Measurements from ENCODE around the gene ENTHD1. TPM values are rescaled to one million over a fixed set of nuclear protein-coding genes. Genes with fewer than 3 reads are reported as not detected.

Gene ENTHD1
- total RNA-seq, 2 experiments from 2014 or later = 0.41 to 0.95 TPM

DNA sequence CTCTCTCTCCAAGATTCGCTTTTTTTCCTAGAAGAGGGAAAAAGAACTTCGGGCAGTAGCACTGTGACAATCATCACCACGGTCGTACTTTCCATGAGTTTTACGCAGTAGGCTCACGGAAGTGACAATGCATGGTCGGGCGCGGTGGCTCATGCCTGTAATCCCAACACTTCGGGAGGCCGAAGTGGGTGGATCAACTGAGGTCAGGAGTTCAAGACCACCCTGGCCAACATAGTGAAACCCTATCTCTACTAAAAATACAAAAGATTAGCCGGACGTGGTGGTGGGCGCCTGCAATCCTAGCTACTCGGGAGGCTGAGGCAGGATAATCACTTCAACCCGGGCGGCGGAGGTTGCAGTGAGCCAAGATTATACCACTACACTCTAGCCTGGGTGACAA lies 30.7 kb upstream of the ENTHD1 start:
- Mint-ChIP-seq H3K27ac (no peak overlapping the region), H3K4me3 (peak overlapping the region; percentile 24), H3K4me1 (ENCODE audit: low read depth) (peaks cover 68% of the 10 kb centered on the region), H3K9me3 (no peaks in the 10 kb centered on the region), H3K36me3 (peaks cover 4% of the 10 kb centered on the region), H3K27me3 (no peaks in the 10 kb centered on the region)
- intact Hi-C loops (cut with micrococcal nuclease) = loop anchor here (5.0 kb wide), 1 partner anchor 253 kb away; the partner anchor contains the start of gene TNRC6B
- ChIA-PET CTCF (interaction anchor here (0.6 to 3.2 kb wide), 6 partner anchors 9 to 390 kb away, joined by 3 to 26 read pairs (median 8); no protein-coding TSS in a partner anchor), POLR2A (interaction anchor here (0.6 to 11.3 kb wide), 5 partner anchors 14 to 1408 kb away, joined by 3 to 219 read pairs (median 3); no protein-coding TSS in a partner anchor)
- DNase-seq = no peak

DNA sequence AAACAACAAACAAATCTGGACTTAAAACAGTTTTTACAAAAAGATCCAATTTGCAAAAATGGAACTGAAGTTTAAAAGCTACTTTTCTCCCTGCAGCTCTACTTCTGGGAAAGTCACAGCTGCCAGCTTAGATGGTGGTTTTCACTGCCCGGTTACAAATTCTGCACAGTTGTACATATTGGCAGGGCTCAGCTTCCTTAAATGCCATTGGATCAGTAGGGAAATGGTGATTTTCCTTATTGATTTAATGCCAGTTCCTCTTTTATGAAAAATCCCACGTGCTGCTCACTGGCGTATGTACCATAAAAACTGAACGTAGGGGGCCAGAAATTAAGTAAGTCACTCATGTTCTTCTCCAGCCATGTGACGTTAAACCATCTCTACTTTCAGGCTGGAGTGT lies 30.1 kb upstream of the ENTHD1 start:
- Mint-ChIP-seq H3K27me3 (no peaks in the 10 kb centered on the region), H3K4me3 (peak overlapping the region; percentile 35), H3K27ac (no peak overlapping the region), H3K9me3 (no peaks in the 10 kb centered on the region), H3K4me1 (ENCODE audit: low read depth) (peaks cover 71% of the 10 kb centered on the region), H3K36me3 (peaks cover 4% of the 10 kb centered on the region)
- ChIA-PET POLR2A (interaction anchor here (0.7 to 11.3 kb wide), 4 partner anchors 11 to 148 kb away, joined by 3 to 219 read pairs (median 3); no protein-coding TSS in a partner anchor), CTCF (interaction anchor here (1.3 to 3.2 kb wide), 4 partner anchors 9 to 101 kb away, joined by 4 to 26 read pairs (median 8); no protein-coding TSS in a partner anchor)
- no peak for DNase-seq
- intact Hi-C loops (cut with micrococcal nuclease) = loop anchor here (5.0 kb wide), 1 partner anchor 254 kb away; the partner anchor contains the start of gene TNRC6B

DNA sequence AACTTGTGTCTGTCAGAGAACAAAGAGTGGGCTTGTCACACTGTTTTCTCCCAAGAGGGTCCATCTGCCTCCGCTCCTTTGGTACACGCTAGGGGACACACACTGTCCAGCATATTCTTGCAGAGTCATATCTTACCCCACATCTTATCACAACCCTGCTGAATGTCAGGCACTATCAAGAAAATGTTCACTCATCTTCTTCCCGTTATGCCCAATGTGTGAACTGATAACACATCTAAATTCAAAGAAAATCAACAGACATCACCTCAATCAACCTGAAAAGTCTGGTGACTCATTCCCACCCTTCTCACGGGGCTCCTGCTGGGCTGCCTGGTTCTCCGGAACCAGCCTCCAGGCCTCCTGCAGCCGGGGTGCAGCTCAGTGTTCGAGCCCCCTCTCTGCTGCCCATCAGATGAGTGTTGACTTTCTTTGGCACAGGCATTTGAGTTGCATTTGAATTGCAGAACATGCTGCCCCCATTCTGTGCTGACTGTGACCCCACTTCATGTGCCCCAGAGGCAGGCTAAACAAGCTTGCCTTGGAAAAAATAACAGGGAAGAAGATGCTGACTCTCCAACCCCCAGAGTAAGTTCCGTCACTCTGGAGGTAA lies 26.7 kb upstream of the ENTHD1 start:
- Mint-ChIP-seq H3K36me3 (no peaks in the 10 kb centered on the region), H3K27me3 (no peaks in the 10 kb centered on the region), H3K4me1 (ENCODE audit: low read depth) (peaks cover 89% of the 10 kb centered on the region), H3K4me3 (peak overlapping the region; percentile 68), H3K9me3 (no peaks in the 10 kb centered on the region), H3K27ac (peak overlapping the region; percentile 93)
- ChIA-PET CTCF (interaction anchor here (1.0 to 2.2 kb wide), 11 partner anchors 11 to 428 kb away, joined by 3 to 26 read pairs (median 4); partner anchors contain the start of gene GRAP2), POLR2A (interaction anchor here (0.6 to 11.3 kb wide), 8 partner anchors 10 to 400 kb away, joined by 3 to 219 read pairs (median 4); partner anchors contain the start of gene ATF4)
- intact Hi-C loops (cut with micrococcal nuclease) = loop anchor here (1.0 to 5.0 kb wide), 4 partner anchors 8 to 257 kb away; partner anchors contain the start of gene TNRC6B
- peak; percentile 83 for DNase-seq

DNA sequence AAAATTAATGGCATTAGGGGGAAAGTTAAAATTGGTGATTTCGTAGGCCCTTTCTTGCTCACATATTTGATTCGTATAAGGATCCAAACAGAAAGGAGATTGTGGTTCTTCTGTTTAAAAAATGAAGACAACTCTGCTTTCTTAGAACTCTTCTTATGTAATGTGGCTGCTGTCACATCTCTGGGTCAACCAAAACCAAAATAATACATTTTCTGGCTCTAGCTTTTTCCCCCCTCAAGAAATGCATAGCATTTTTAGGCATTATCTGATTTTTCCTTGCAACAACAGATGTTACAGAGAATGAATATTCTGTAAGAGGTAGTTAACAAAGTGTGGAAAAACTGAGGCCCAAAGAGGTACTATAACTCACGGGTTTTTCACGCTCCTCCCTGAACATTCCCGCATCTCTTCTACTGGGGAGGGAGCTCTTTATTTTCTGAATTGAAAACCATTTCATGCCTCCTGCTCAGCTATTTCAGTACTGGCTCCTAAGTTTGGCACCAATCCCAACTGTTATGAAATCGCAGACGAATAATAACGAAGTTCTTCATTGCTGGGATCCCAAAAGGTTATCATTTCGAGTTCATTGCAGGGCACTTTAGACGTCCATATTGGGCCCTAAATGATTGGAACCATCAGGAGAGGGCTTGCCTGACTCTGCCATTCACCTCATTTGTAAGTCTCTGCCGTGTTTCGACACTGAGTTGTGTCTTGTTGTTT lies 24.4 kb upstream of the ENTHD1 start:
- intact Hi-C loops (cut with micrococcal nuclease) = no loop called here
- Mint-ChIP-seq H3K27ac (peak overlapping the region; percentile 93), H3K4me1 (ENCODE audit: low read depth) (peaks cover 84% of the 10 kb centered on the region), H3K36me3 (no peaks in the 10 kb centered on the region), H3K4me3 (peak overlapping the region; percentile 68), H3K9me3 (no peaks in the 10 kb centered on the region), H3K27me3 (no peaks in the 10 kb centered on the region)
- no peak for DNase-seq
- CTCF ChIA-PET = interaction anchor here (1.2 to 6.1 kb wide), 7 partner anchors 10 to 107 kb away, joined by 3 to 45 read pairs (median 5); no protein-coding TSS in a partner anchor
- POLR2A ChIA-PET = interaction anchor here (0.8 to 16.5 kb wide), 6 partner anchors 8 to 34 kb away, joined by 3 to 219 read pairs (median 6); no protein-coding TSS in a partner anchor

DNA sequence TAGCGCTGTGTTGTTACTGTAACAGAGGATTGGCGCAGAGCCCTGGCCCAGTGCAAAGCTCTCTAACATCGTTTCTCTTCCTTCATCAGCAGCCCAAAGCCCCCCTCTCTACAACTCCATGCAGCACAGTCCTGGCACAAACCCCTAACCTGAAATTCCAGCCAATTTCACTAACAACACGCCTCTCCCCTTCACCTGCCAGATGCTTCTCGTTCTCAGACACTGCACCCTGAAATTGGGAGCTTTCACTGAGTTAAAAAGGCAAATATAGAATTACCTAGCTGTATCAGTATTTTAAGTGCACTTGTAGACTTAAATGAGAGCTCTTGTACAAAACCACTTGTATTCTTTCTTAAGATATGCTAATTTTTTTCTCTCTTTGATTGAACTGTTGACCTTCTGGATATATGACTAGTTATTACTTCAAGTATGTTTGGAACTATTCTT lies 23.7 kb upstream of the ENTHD1 start:
- intact Hi-C loops (cut with micrococcal nuclease) = no loop called here
- Mint-ChIP-seq H3K4me3 (peak overlapping the region; percentile 68), H3K27ac (peak overlapping the region; percentile 93), H3K36me3 (no peaks in the 10 kb centered on the region), H3K27me3 (no peaks in the 10 kb centered on the region), H3K9me3 (no peaks in the 10 kb centered on the region), H3K4me1 (ENCODE audit: low read depth) (peaks cover 85% of the 10 kb centered on the region)
- ChIA-PET POLR2A (interaction anchor here (0.7 to 16.5 kb wide), 5 partner anchors 8 to 18 kb away, joined by 3 to 219 read pairs (median 7); no protein-coding TSS in a partner anchor), CTCF (interaction anchor here (1.0 to 6.1 kb wide), 8 partner anchors 9 to 517 kb away, joined by 3 to 45 read pairs (median 5); partner anchors contain the start of gene TAB1)
- DNase-seq = no peak

DNA sequence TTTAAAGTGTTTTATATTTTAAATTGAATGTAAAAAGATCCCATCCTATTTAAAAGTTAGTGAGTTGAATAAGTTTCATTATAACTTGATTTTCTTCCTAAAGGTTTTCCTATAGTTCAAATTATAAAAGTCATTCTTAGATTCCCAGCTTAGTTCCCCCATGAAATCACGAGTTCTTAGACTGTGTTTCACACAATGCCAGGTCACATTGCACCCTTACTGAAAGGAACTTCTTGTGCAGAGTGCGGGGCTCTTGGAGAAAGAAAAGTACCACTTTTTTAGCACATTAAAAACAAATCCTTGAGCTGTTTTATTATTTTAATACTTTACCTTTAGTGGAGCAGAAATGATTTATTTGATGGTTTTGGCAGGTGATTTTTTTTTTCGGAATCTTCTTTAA lies 22.9 kb upstream of the ENTHD1 start:
- POLR2A ChIA-PET = interaction anchor here (0.6 to 16.5 kb wide), 5 partner anchors 9 to 597 kb away, joined by 3 to 219 read pairs (median 7); partner anchors contain the start of gene RPL3
- CTCF ChIA-PET = interaction anchor here (0.9 to 6.1 kb wide), 11 partner anchors 8 to 517 kb away, joined by 3 to 45 read pairs (median 4); partner anchors contain the start of gene TAB1

DNA sequence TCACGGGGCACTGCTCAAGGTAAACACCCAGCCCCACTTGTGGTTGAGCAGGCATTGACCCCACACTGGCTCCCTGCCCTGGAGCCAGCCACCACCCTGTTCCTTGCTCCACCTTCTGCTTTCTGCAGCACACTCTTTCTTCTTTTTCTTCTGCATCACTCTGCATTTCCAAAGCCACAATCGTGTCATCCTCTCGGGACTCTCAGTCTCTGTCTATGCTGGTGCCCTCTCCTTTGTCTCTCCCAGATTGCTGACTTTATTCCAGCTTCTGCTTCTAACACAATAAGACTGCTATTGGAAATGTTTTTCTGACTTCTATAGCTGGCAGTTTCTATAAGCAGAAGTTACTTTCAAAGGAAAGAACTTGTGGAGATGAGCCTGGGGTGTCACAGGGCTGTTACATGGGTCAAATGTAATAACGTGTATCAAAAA lies 21.8 kb upstream of the ENTHD1 start:
- CTCF ChIA-PET = interaction anchor here (1.2 to 6.1 kb wide), 6 partner anchors 11 to 109 kb away, joined by 3 to 45 read pairs (median 4); no protein-coding TSS in a partner anchor
- Mint-ChIP-seq H3K27me3 (no peaks in the 10 kb centered on the region), H3K9me3 (no peaks in the 10 kb centered on the region), H3K27ac (peak overlapping the region; percentile 93), H3K4me1 (ENCODE audit: low read depth) (peaks cover 87% of the 10 kb centered on the region), H3K36me3 (no peaks in the 10 kb centered on the region), H3K4me3 (peak overlapping the region; percentile 68)
- intact Hi-C loops (cut with micrococcal nuclease) = no loop called here
- no peak for DNase-seq
- POLR2A ChIA-PET = interaction anchor here (0.8 to 16.5 kb wide), 4 partner anchors 9 to 28 kb away, joined by 3 to 219 read pairs (median 19); no protein-coding TSS in a partner anchor

More for the DNA sequence above, 22.9 kb upstream of the ENTHD1 start:
- H3K27me3 Mint-ChIP-seq = no peaks in the 10 kb centered on the region
- no peaks in the 10 kb centered on the region for H3K9me3 Mint-ChIP-seq
- no peaks in the 10 kb centered on the region for H3K36me3 Mint-ChIP-seq
- peaks cover 87% of the 10 kb centered on the region for H3K4me1 Mint-ChIP-seq (ENCODE audit: low read depth)
- H3K4me3 Mint-ChIP-seq = peak overlapping the region; percentile 48
- intact Hi-C loops (cut with micrococcal nuclease) = no loop called here
- DNase-seq = no peak
- H3K27ac Mint-ChIP-seq = peak overlapping the region; percentile 93

DNA sequence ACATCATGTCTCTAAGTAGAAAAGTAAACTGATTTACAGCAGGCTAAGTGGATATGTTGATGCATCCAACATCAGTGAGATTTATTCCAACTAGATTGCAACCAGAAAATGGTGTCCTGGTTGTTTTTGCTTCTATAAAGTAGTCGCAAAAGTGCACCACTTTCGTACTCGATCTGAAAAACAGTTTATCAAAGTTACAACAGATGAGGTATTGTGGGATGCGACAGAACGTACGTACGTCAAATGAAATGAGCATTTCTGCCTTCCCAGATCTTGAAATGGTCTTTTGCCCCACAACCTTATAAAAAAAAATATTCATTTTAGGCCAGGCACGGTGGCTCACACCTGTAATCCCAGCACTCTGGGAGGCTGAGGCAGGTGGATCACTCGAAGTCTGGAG lies 21.0 kb upstream of the ENTHD1 start:
- Mint-ChIP-seq H3K4me1 (ENCODE audit: low read depth) (peaks cover 86% of the 10 kb centered on the region), H3K27ac (peak overlapping the region; percentile 93), H3K36me3 (no peaks in the 10 kb centered on the region), H3K9me3 (no peaks in the 10 kb centered on the region), H3K27me3 (no peaks in the 10 kb centered on the region), H3K4me3 (peak overlapping the region; percentile 75)
- CTCF ChIA-PET = interaction anchor here (6.1 kb wide), 1 partner anchor 19 kb away, joined by 45 read pairs; no protein-coding TSS in a partner anchor
- POLR2A ChIA-PET = interaction anchor here (1.0 to 16.5 kb wide), 4 partner anchors 8 to 12 kb away, joined by 3 to 219 read pairs (median 4); no protein-coding TSS in a partner anchor
- intact Hi-C loops (cut with micrococcal nuclease) = no loop called here
- no peak for DNase-seq

DNA sequence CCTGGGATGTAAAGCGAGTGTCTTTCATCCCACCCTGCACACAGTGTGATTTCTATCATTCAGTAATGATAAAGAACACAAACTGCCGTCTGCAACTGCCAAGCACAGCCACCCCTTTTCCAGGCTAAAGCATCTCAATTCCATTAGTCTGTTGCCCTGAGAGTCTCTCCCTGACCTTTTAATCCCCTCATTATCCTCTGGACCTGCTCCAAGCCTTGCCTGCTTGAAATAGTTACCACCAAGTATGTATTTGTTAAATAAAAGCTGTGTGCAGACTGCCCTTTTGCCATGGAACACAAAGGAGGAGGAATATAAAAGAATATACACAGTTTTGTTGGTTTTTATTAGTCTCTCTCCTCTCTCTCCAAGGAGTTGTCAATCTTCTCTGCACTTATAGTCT lies 20.3 kb upstream of the ENTHD1 start:
- H3K4me3 Mint-ChIP-seq = peak overlapping the region; percentile 75
- intact Hi-C loops (cut with micrococcal nuclease) = no loop called here
- ChIA-PET POLR2A (interaction anchor here (1.0 to 16.5 kb wide), 3 partner anchors 8 to 12 kb away, joined by 3 to 219 read pairs (median 4); no protein-coding TSS in a partner anchor), CTCF (interaction anchor here (6.1 kb wide), 1 partner anchor 20 kb away, joined by 45 read pairs; no protein-coding TSS in a partner anchor)
- H3K9me3 Mint-ChIP-seq = no peaks in the 10 kb centered on the region
- peaks cover 88% of the 10 kb centered on the region for H3K4me1 Mint-ChIP-seq (ENCODE audit: low read depth)
- no peaks in the 10 kb centered on the region for H3K27me3 Mint-ChIP-seq
- H3K27ac Mint-ChIP-seq = peak overlapping the region; percentile 93
- no peaks in the 10 kb centered on the region for H3K36me3 Mint-ChIP-seq
- DNase-seq = no peak

DNA sequence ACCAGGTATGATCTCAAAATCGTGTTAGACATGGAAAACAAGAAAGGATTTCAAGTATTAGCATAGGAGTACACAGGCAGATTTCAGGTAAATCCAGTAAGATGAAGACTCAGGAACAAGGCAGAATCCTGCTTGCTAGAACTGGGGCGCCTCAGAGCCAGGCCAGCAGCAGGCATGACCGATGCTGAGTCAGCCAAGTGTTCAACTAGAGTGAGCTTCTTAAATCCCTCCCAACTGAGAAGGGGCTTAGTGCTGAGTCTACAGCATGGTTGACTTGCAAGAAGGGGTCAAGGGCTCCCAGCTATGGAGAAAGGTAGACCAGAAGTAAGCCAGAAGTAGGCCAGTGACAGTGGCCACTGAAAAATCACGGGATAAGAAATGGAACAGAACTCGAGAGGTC lies 19.8 kb upstream of the ENTHD1 start:
- CTCF ChIA-PET = interaction anchor here (1.2 to 6.1 kb wide), 3 partner anchors 8 to 111 kb away, joined by 3 to 45 read pairs (median 5); no protein-coding TSS in a partner anchor
- intact Hi-C loops (cut with micrococcal nuclease) = no loop called here
- Mint-ChIP-seq H3K36me3 (no peaks in the 10 kb centered on the region), H3K27me3 (no peaks in the 10 kb centered on the region), H3K27ac (peak overlapping the region; percentile 93), H3K9me3 (no peaks in the 10 kb centered on the region), H3K4me3 (peak overlapping the region; percentile 75), H3K4me1 (ENCODE audit: low read depth) (peaks cover 89% of the 10 kb centered on the region)
- POLR2A ChIA-PET = interaction anchor here (16.5 kb wide), 1 partner anchor 12 kb away, joined by 219 read pairs; no protein-coding TSS in a partner anchor
- DNase-seq = no peak
